ENCODE results near the gene ELK4.

GRCh38 chr1:205601205-205601604 is 30.6 kb downstream of the ELK4 start:
- TF ChIP-seq CTCF (IDR thresholded peaks at IDR 0.05) (no peak), POLR2A (IDR thresholded peaks at IDR 0.05) (no peak)
